CD4-positive, alpha-beta memory T cell (primary cell): Measurements from ENCODE around the gene MT2A. TPM values are rescaled to one million over a fixed set of nuclear protein-coding genes. Genes with fewer than 3 reads are reported as not detected.
A peak's percentile ranks its signal among the peaks of the same experiment; 100 is the strongest.

Experiments used
- CTCF ChIA-PET: fragments of 350-600 bp; sonication (Branson Sonifier 250); formaldehyde crosslinking; loops from one replicate; lab custom pipeline; 2021; ENCODE audit warnings: inconsistent platforms; ENCODE audit not compliant: partially characterized antibody; lab: Charles Lee
- POLR2A ChIA-PET: fragments of 350-600 bp; sonication (Branson Sonifier 250); formaldehyde crosslinking; loops from one replicate; lab custom pipeline; 2021; ENCODE audit not compliant: partially characterized antibody; lab: Charles Lee
- DNase-seq, 5 donors: peaks; one replicate each; pipeline versions ENCODE4 v3.0.0 to v3.0.0-alpha.2; 2020 to 2022; ENCODE audit warnings: mixed read lengths in 1 of 5
- H3K27ac ChIP-seq: one replicate; pipeline ENCODE4 v1.7.0; 2013; ENCODE audit warnings: low read depth, low read length
- H3K27me3 ChIP-seq: 2 replicates; pipeline ENCODE4 v1.7.0; 2013; ENCODE audit warnings: mild to moderate bottlenecking, low read length, moderate library complexity; ENCODE audit not compliant: insufficient read depth
- H3K36me3 ChIP-seq: 2 replicates; pipeline ENCODE4 v1.7.0; 2013; ENCODE audit warnings: mild to moderate bottlenecking, low read length, moderate library complexity; ENCODE audit not compliant: insufficient read depth
- H3K4me1 ChIP-seq: 2 replicates; pipeline ENCODE4 v1.7.0; 2013; ENCODE audit warnings: mild to moderate bottlenecking, low read length, moderate library complexity; ENCODE audit not compliant: insufficient read depth
- H3K4me3 ChIP-seq, 2 donors: one replicate each; pipeline ENCODE4 v1.7.0; 2013; ENCODE audit warnings: low read length in 2 of 2, mild to moderate bottlenecking in 1 of 2
- H3K9me3 ChIP-seq, 2 donors: one replicate each; pipeline ENCODE4 v1.7.0; 2013; ENCODE audit warnings: low read length in 2 of 2, control low read depth in 1 of 2; ENCODE audit not compliant: control insufficient read depth in 1 of 2
- H3K27ac Mint-ChIP-seq, 7 donors: one replicate each; pipeline ENCODE4 v1.8.0; 2020 to 2021; ENCODE audit warnings: mixed read lengths in 7 of 7, mild to moderate bottlenecking in 6 of 7, inconsistent platforms in 3 of 7, moderate library complexity in 3 of 7
- H3K27me3 Mint-ChIP-seq, 2 donors: one replicate each; pipeline ENCODE4 v1.8.0; 2020 to 2021; ENCODE audit warnings: mixed read lengths in 2 of 2
- H3K36me3 Mint-ChIP-seq, 2 donors: one replicate each; pipeline ENCODE4 v1.8.0; 2020 to 2021; ENCODE audit warnings: mixed read lengths in 2 of 2, inconsistent platforms in 1 of 2, mild to moderate bottlenecking in 1 of 2
- H3K4me1 Mint-ChIP-seq, 4 donors: one replicate each; pipeline ENCODE4 v1.8.0; 2020 to 2021; ENCODE audit warnings: mixed read lengths in 4 of 4, mild to moderate bottlenecking in 1 of 4
- H3K4me3 Mint-ChIP-seq, 8 donors: one replicate each; pipeline ENCODE4 v1.8.0; 2020 to 2021; ENCODE audit warnings: mixed read lengths in 8 of 8, mild to moderate bottlenecking in 7 of 8, moderate library complexity in 6 of 8, inconsistent platforms in 3 of 8
- H3K9me3 Mint-ChIP-seq, 8 donors: one replicate each; pipeline ENCODE4 v1.8.0; 2020 to 2021; ENCODE audit warnings: mixed read lengths in 8 of 8, mild to moderate bottlenecking in 5 of 8, inconsistent platforms in 3 of 8, moderate library complexity in 1 of 8
- intact Hi-C: fragments of 100-400 bp; cut with micrococcal nuclease; formaldehyde crosslinking; loops from one replicate; pipeline ENCODE4 v1.15.1; 2023
- polyA plus RNA-seq, 2 donors: library from polyadenylated mRNA; unstranded; fragments of 300-500 nt; fragmentation: Illumina TruSeq; gene quantifications; one replicate each; pipeline ENCODE4 v1.2.3, GENCODE V29; 2021
- total RNA-seq, 2 experiments: library from RNA; stranded (reverse); gene quantifications; one replicate each; pipeline ENCODE4 v1.2.3, GENCODE V29; 2021

Gene MT2A
- total and polyA plus RNA-seq, 4 experiments from 2014 or later: 15.8 to 226 (median 52.6) TPM

GRCh38 chr16:56594292-56594619 is 14.1 kb upstream of the MT2A start:
- intact Hi-C loops: no loop called here
- Histone ChIP-seq H3K4me3 (no peak overlapping the region), H3K36me3 (no peaks in the 10 kb centered on the region), H3K9me3 (no peaks in the 10 kb centered on the region), H3K27ac (no peak overlapping the region), H3K4me1 (peaks cover 7% of the 10 kb centered on the region), H3K27me3 (peaks cover 12% of the 10 kb centered on the region)
- Mint-ChIP-seq H3K27ac (no peak overlapping the region), H3K4me3 (no peak overlapping the region), H3K9me3 (peaks cover 0 to 4% (median 0%) of the 10 kb centered on the region in 8 donors), H3K27me3 (peaks cover 10 to 26% of the 10 kb centered on the region in 2 donors), H3K4me1 (peaks cover 0 to 10% (median 4%) of the 10 kb centered on the region in 4 donors), H3K36me3 (no peaks in the 10 kb centered on the region)
- ChIA-PET POLR2A (no interaction called here), CTCF (interaction anchor here (3.3 kb wide), 1 partner anchor 18 kb away, joined by 15 read pairs; no protein-coding TSS in a partner anchor)
- no peak for DNase-seq

DNA sequence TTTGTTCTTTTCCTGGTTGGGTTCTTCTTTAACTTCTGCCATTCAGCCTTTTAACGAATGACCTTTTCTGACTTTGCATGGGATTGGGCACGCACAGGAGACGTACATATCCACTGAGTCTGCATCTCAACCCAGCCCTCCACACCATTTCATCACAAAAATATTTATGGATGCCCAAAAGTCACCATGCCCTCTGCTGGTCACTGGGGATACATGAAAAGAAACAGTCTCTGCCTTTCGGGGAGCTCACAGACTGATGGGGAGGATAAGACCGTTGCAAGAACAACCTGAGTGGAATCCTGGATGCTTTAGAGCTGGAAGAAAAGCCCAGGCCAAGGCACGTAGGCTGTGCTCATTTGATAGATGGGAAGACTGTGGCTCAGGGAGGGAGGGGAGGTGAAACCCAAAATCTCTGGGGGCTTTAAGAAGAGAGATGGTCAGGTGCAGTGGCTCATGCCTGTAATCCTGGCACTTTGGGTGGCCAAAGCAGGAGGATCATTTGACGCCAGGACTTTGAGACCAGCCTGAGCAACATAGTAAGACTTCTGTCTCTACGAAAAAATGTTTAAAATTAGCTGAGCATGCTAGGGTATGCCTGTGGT is 7.9 kb upstream of the MT2A start:
- peaks cover 6 to 12% of the 10 kb centered on the region in 2 donors for H3K27me3 Mint-ChIP-seq
- Histone ChIP-seq H3K4me1 (no peaks in the 10 kb centered on the region), H3K27me3 (no peaks in the 10 kb centered on the region), H3K27ac (no peak overlapping the region), H3K4me3 (no peak overlapping the region), H3K9me3 (no peaks in the 10 kb centered on the region), H3K36me3 (no peaks in the 10 kb centered on the region)
- H3K9me3 Mint-ChIP-seq: no peaks in the 10 kb centered on the region
- peak overlapping the region in 3 of 7 donors; percentile 37 to 80 (median 66) for H3K27ac Mint-ChIP-seq
- DNase-seq: peak in 4 of 5 donors; percentile 38 to 43 (median 41)
- H3K4me1 Mint-ChIP-seq: peaks cover 0 to 7% (median 6%) of the 10 kb centered on the region in 4 donors
- ChIA-PET POLR2A (interaction anchor here (0.5 to 1.7 kb wide), 4 partner anchors 9 to 82 kb away, joined by 3 to 5 read pairs (median 3); partner anchors contain the start of gene MT1X), CTCF (interaction anchor here (0.6 to 4.3 kb wide), 15 partner anchors 8 to 375 kb away, joined by 3 to 22 read pairs (median 5); no protein-coding TSS in a partner anchor)
- intact Hi-C loops: loop anchor here (1.0 kb wide), 1 partner anchor 86 kb away; no protein-coding TSS in a partner anchor
- H3K36me3 Mint-ChIP-seq: no peaks in the 10 kb centered on the region
- no peak overlapping the region for H3K4me3 Mint-ChIP-seq

DNA sequence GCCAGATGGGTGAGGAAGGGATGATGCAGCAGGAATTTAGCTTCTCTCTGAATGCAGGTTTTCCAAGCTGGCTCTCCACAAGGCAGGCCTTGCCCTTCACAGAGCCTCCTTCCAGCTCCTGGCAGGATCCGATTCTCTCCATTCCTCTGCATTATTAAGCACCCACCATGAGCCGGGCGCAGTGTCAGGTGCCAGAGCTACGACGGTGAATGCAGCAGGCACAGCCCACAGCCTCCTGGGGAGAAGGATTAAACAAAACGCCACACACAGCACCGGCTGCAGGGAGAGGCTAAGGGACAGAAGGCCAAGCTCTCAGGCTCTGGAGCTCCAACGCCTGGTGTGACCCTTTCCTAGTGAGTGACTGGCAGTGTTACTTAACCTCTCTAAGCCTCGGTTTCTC is 7.1 kb upstream of the MT2A start:
- Histone ChIP-seq H3K36me3 (no peaks in the 10 kb centered on the region), H3K4me1 (no peaks in the 10 kb centered on the region), H3K4me3 (no peak overlapping the region), H3K27me3 (no peaks in the 10 kb centered on the region), H3K9me3 (no peaks in the 10 kb centered on the region), H3K27ac (no peak overlapping the region)
- Mint-ChIP-seq H3K27ac (no peak overlapping the region), H3K4me3 (no peak overlapping the region), H3K27me3 (peaks cover 6 to 12% of the 10 kb centered on the region in 2 donors), H3K36me3 (no peaks in the 10 kb centered on the region), H3K9me3 (no peaks in the 10 kb centered on the region), H3K4me1 (peaks cover 0 to 7% (median 6%) of the 10 kb centered on the region in 4 donors)
- intact Hi-C loops: no loop called here
- CTCF ChIA-PET: interaction anchor here (0.7 to 4.3 kb wide), 13 partner anchors 8 to 100 kb away, joined by 3 to 22 read pairs (median 5); no protein-coding TSS in a partner anchor
- POLR2A ChIA-PET: interaction anchor here (1.3 to 1.7 kb wide), 2 partner anchors 11 to 81 kb away, joined by 3 to 5 read pairs; partner anchors contain the start of gene MT1X
- no peak for DNase-seq

- H3K4me3 Mint-ChIP-seq: no peak overlapping the region
- H3K27ac ChIP-seq: no peak overlapping the region
- H3K36me3 ChIP-seq: no peaks in the 10 kb centered on the region
- no peaks in the 10 kb centered on the region for H3K9me3 Mint-ChIP-seq
- H3K27me3 Mint-ChIP-seq: peaks cover 6 to 9% of the 10 kb centered on the region in 2 donors
- DNase-seq: peak in 1 of 5 donors; percentile 27
- H3K4me1 ChIP-seq: peaks cover 16% of the 10 kb centered on the region
- H3K27me3 ChIP-seq: no peaks in the 10 kb centered on the region
- ChIA-PET POLR2A (no interaction called here), CTCF (interaction anchor here (0.9 to 4.3 kb wide), 9 partner anchors 16 to 98 kb away, joined by 3 to 37 read pairs (median 3); no protein-coding TSS in a partner anchor)
- no peak overlapping the region for H3K4me3 ChIP-seq
- H3K9me3 ChIP-seq: no peaks in the 10 kb centered on the region
- peaks cover 12 to 24% (median 21%) of the 10 kb centered on the region in 4 donors for H3K4me1 Mint-ChIP-seq
- no peak overlapping the region for H3K27ac Mint-ChIP-seq
- intact Hi-C loops: no loop called here
- H3K36me3 Mint-ChIP-seq: peaks cover 0 to under 1% of the 10 kb centered on the region in 2 donors
Observed at GRCh38 chr16:56603589-56603988, 4.8 kb upstream of the MT2A start.

DNA sequence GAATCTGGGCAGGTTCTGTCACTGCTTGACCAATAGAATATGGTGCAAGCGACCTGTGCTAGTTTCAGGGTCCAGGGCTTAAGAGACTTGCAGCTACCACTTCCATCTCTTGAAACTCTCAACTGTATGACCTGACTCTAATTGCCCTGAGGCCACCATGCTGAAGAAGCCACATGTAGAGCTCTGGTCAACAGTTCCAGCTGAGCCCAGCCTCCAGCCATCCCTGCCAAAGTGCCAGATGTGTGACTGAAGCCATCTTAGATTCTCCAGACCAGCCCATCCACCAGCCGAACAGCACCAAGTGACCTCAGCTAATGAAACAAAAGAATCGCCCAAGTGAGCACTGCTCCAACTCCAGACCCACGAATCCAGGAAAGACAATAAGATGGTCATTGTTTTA is 3.4 kb upstream of the MT2A start:
- DNase-seq: no peak
- Mint-ChIP-seq H3K36me3 (peaks cover 0 to 4% of the 10 kb centered on the region in 2 donors), H3K4me1 (peaks cover 17 to 36% (median 31%) of the 10 kb centered on the region in 4 donors), H3K27me3 (peaks cover 6 to 9% of the 10 kb centered on the region in 2 donors), H3K4me3 (no peak overlapping the region), H3K9me3 (no peaks in the 10 kb centered on the region), H3K27ac (peak overlapping the region in 3 of 7 donors; percentile 9 to 47 (median 23))
- H3K27me3 ChIP-seq: no peaks in the 10 kb centered on the region
- peaks cover 29% of the 10 kb centered on the region for H3K4me1 ChIP-seq
- no peak overlapping the region for H3K4me3 ChIP-seq
- intact Hi-C loops: no loop called here
- ChIA-PET POLR2A (interaction anchor here (1.0 to 1.8 kb wide), 3 partner anchors 19 to 39 kb away, joined by 3 to 5 read pairs (median 4); partner anchors contain the start of gene MT1E), CTCF (interaction anchor here (3.3 kb wide), 1 partner anchor 97 kb away, joined by 37 read pairs; no protein-coding TSS in a partner anchor)
- H3K27ac ChIP-seq: no peak overlapping the region
- H3K36me3 ChIP-seq: no peaks in the 10 kb centered on the region
- no peaks in the 10 kb centered on the region for H3K9me3 ChIP-seq

DNA sequence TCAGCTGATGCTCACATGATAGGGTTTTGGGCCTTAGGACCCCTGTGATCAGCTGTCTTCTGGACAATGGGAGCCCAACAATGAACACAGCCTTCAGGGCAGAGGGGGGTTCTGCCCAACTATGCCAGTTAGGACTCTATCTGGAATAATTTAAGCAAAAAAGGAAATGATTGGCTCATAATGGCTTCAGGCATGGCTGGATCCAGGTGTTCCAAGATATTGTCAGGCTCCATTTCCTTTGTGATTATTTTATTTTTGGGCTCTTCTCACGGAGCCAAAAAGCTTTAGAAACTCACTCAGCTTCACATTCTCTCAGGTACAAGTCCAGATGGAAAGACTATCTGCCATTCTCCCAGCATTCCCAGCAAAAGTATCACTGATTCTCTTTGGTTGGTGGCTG is 2.9 kb upstream of the MT2A start:
- CTCF ChIA-PET: interaction anchor here (3.3 kb wide), 1 partner anchor 96 kb away, joined by 37 read pairs; no protein-coding TSS in a partner anchor
- H3K9me3 Mint-ChIP-seq: no peaks in the 10 kb centered on the region
- Histone ChIP-seq H3K4me3 (no peak overlapping the region), H3K27ac (no peak overlapping the region), H3K36me3 (no peaks in the 10 kb centered on the region), H3K9me3 (no peaks in the 10 kb centered on the region), H3K27me3 (no peaks in the 10 kb centered on the region), H3K4me1 (peaks cover 34% of the 10 kb centered on the region)
- H3K27me3 Mint-ChIP-seq: peaks cover 2 to 5% of the 10 kb centered on the region in 2 donors
- H3K27ac Mint-ChIP-seq: peak overlapping the region in 3 of 7 donors; percentile 15 to 88 (median 73)
- H3K4me3 Mint-ChIP-seq: no peak overlapping the region
- POLR2A ChIA-PET: interaction anchor here (1.0 to 1.8 kb wide), 4 partner anchors 18 to 77 kb away, joined by 3 to 6 read pairs (median 4); partner anchors contain the start of genes MT1E and MT1X
- DNase-seq: no peak
- peaks cover 0 to 4% of the 10 kb centered on the region in 2 donors for H3K36me3 Mint-ChIP-seq
- intact Hi-C loops: no loop called here
- peaks cover 18 to 40% (median 32%) of the 10 kb centered on the region in 4 donors for H3K4me1 Mint-ChIP-seq

- no peaks in the 10 kb centered on the region for H3K9me3 Mint-ChIP-seq
- Histone ChIP-seq H3K4me1 (peaks cover 40% of the 10 kb centered on the region), H3K36me3 (no peaks in the 10 kb centered on the region), H3K27ac (no peak overlapping the region), H3K9me3 (no peaks in the 10 kb centered on the region), H3K4me3 (no peak overlapping the region), H3K27me3 (no peaks in the 10 kb centered on the region)
- peaks cover 0 to 3% of the 10 kb centered on the region in 2 donors for H3K27me3 Mint-ChIP-seq
- intact Hi-C loops: no loop called here
- CTCF ChIA-PET: interaction anchor here (1.1 to 3.3 kb wide), 2 partner anchors 96 kb away, joined by 6 to 37 read pairs; no protein-coding TSS in a partner anchor
- POLR2A ChIA-PET: interaction anchor here (1.8 to 4.7 kb wide), 2 partner anchors 77 to 95 kb away, joined by 6 to 22 read pairs; partner anchors contain the start of gene MT1X
- H3K4me3 Mint-ChIP-seq: peak overlapping the region in 2 of 8 donors; percentile 1 to 57
- H3K27ac Mint-ChIP-seq: peak overlapping the region in 6 of 7 donors; percentile 15 to 93 (median 84)
- H3K4me1 Mint-ChIP-seq: peaks cover 21 to 46% (median 36%) of the 10 kb centered on the region in 4 donors
- DNase-seq: no peak
- peaks cover 0 to 4% of the 10 kb centered on the region in 2 donors for H3K36me3 Mint-ChIP-seq
Observed at GRCh38 chr16:56606071-56606475, 2.3 kb upstream of the MT2A start.
